ENCODE measurements around the gene NHP2.

DNA sequence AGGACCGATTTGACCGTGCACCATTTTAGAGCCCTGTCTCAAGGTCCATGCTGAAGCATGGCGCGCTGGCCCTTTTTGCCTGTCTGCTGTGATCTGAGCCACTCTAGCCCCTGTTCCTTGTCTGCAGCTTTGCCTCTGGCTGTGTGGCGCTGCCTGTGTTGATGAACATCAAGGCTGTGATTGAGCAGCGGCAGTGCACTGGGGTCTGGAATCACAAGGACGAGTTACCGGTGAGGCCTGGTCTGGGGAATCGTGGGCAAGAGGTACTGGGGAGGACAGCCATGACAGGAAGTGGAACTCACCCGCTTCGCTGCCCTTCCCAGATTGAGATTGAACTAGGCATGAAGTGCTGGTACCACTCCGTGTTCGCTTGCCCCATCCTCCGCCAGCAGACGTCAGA is 6.3 kb downstream of the NHP2 start:
- TF ChIP-seq CTCF (IDR thresholded peaks at IDR 0.05) (no peak), POLR2A (IDR thresholded peaks at IDR 0.05) (no peak)

All from right lobe of liver (tissue), 4 donors.